Measurements from ENCODE around the gene CAMK1D.

DNA sequence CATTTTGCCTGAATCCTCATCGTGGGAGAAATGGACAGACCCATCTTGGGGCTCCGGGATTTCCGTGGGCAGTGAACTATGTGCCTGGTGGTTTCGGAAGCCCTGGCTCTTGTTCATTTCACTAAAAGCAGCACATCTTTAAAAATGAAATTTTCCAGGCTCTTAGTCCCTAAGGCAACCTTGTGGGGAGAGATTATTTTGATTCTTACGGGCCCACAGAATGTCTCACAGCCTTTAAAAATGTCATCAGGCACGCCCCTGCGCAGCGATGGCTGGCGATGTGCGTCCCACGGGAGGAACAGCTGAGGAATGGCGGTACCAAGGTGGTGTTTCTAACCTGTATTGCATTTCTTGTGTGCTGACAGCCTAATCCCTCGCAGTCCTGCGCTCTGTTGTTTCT is 462.5 kb downstream of the CAMK1D start:
- TF ChIP-seq, protein P1, sequence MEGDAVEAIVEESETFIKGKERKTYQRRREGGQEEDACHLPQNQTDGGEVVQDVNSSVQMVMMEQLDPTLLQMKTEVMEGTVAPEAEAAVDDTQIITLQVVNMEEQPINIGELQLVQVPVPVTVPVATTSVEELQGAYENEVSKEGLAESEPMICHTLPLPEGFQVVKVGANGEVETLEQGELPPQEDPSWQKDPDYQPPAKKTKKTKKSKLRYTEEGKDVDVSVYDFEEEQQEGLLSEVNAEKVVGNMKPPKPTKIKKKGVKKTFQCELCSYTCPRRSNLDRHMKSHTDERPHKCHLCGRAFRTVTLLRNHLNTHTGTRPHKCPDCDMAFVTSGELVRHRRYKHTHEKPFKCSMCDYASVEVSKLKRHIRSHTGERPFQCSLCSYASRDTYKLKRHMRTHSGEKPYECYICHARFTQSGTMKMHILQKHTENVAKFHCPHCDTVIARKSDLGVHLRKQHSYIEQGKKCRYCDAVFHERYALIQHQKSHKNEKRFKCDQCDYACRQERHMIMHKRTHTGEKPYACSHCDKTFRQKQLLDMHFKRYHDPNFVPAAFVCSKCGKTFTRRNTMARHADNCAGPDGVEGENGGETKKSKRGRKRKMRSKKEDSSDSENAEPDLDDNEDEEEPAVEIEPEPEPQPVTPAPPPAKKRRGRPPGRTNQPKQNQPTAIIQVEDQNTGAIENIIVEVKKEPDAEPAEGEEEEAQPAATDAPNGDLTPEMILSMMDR (IDR thresholded peaks at IDR 0.05) = no peak
- TF ChIP-seq POLR2A (IDR thresholded peaks at IDR 0.05) (no peak), POLR2AphosphoS5 (IDR thresholded peaks at IDR 0.05) (no peak), EP300 (IDR thresholded peaks at IDR 0.05) (no peak)

Data from stomach (tissue), 4 donors.